SK-N-SH (cell line): Measurements from ENCODE around the gene TUBB3. TPM values are rescaled to one million over a fixed set of nuclear protein-coding genes. Genes with fewer than 3 reads are reported as not detected.
A peak's percentile ranks its signal among the peaks of the same experiment; 100 is the strongest.
"Not testable (repeated sequence)": the region's sequence is repeated elsewhere in the genome, so short reads cannot be mapped to it uniquely, and the experiment has no call there.

Experiments
- CTCF ChIA-PET: fragments of 300-600, 350-600 bp; formaldehyde crosslinking; extraction: SDS; loops from one replicate; lab custom pipeline; 2021; lab: Yijun Ruan, JAX
- POLR2A ChIA-PET: fragments of 350-600 bp; sonication (Branson Sonifier 250); formaldehyde crosslinking; extraction: SDS; loops from one replicate; lab custom pipeline; 2020; ENCODE audit warnings: antibody characterized with exemption, inconsistent platforms; lab: Yijun Ruan, JAX
- DNase-seq: peaks from one replicate; pipeline ENCODE4 v3.0.0; 2012
- H2AFZ ChIP-seq: fragments of 200-600 bp; sonication (generic); 2 replicates; pipeline ENCODE4 v1.8.1; 2016; ENCODE audit warnings: antibody characterized with exemption, mild to moderate bottlenecking, low read depth
- H3F3A ChIP-seq: fragments of 200-600 bp; sonication (generic); replicated peaks from 2 replicates; pipeline ENCODE3; 2016; ENCODE audit warnings: antibody characterized with exemption, mild to moderate bottlenecking; ENCODE audit not compliant: insufficient read depth
- H3K27ac ChIP-seq, 2 experiments: fragments of 200-500 bp in 1 of 2; fragments of 200-600 bp in 1 of 2; sonication (Bioruptor generic) in 1 of 2; sonication (generic), shearing (Covaris generic) in 1 of 2; 2 replicates each; pipeline versions ENCODE4 v1.5.1 to v1.6.1; 2014 to 2016; ENCODE audit warnings: low read depth in 2 of 2, inconsistent platforms in 1 of 2, low read length in 1 of 2, mild to moderate bottlenecking in 1 of 2, mixed read lengths in 1 of 2
- H3K27me3 ChIP-seq: fragments of 200-600 bp; sonication (generic), shearing (Covaris generic); 2 replicates; pipeline ENCODE4 v1.6.1; 2016; ENCODE audit warnings: mixed run types; ENCODE audit not compliant: insufficient read depth
- H3K36me3 ChIP-seq, 2 experiments: fragments of 200-500 bp in 1 of 2; fragments of 200-600 bp in 1 of 2; sonication (Bioruptor generic) in 1 of 2; sonication (generic) in 1 of 2; replicated peaks in 1 of 2; 2 replicates each; pipeline versions ENCODE3 to v1.5.1; 2014 to 2016; ENCODE audit warnings: low read length in 1 of 2, mild to moderate bottlenecking in 1 of 2; ENCODE audit not compliant: insufficient read depth in 2 of 2, control insufficient read depth in 1 of 2
- H3K4me1 ChIP-seq, 2 experiments: fragments of 200-500 bp in 1 of 2; fragments of 200-600 bp in 1 of 2; sonication (Bioruptor generic) in 1 of 2; sonication (generic), shearing (Covaris generic) in 1 of 2; 2 replicates each; pipeline versions ENCODE4 v1.5.1 to v1.6.1; 2014 to 2016; ENCODE audit warnings: low read depth in 1 of 2, low read length in 1 of 2, mixed run types in 1 of 2; ENCODE audit not compliant: insufficient read depth in 2 of 2, control insufficient read depth in 1 of 2
- H3K4me2 ChIP-seq: fragments of 200-600 bp; sonication (generic), shearing (Covaris generic); 2 replicates; pipeline ENCODE4 v1.6.1; 2017; ENCODE audit warnings: mixed run types
- H3K4me3 ChIP-seq, 2 experiments: fragments of 200-500 bp in 1 of 2; fragments of 200-600 bp in 1 of 2; sonication (Bioruptor generic) in 1 of 2; sonication (generic), shearing (Covaris generic) in 1 of 2; 2 replicates each; pipeline versions ENCODE4 v1.5.1 to v1.8.1; 2014 to 2016; ENCODE audit warnings: low read depth in 2 of 2, inconsistent platforms in 1 of 2, low read length in 1 of 2, mild to moderate bottlenecking in 1 of 2, mixed read lengths in 1 of 2, moderate library complexity in 1 of 2
- H3K79me2 ChIP-seq: fragments of 200-600 bp; sonication (generic); 2 replicates; pipeline ENCODE4 v1.8.1; 2017; ENCODE audit warnings: mild to moderate bottlenecking; ENCODE audit not compliant: insufficient read depth
- H3K9ac ChIP-seq: fragments of 200-600 bp; sonication (generic); 2 replicates; pipeline ENCODE4 v1.6.1; 2017; ENCODE audit warnings: mixed run types
- H3K9me2 ChIP-seq: fragments of 200-600 bp; sonication (generic); 2 replicates; pipeline ENCODE4 v1.6.1; 2017; ENCODE audit warnings: mixed run types
- H3K9me3 ChIP-seq: fragments of 200-600 bp; sonication (generic); 2 replicates; pipeline ENCODE4 v1.6.1; 2017; ENCODE audit warnings: mixed run types, mild to moderate bottlenecking, moderate library complexity
- H4K20me1 ChIP-seq: fragments of 200-600 bp; sonication (generic); 2 replicates; pipeline ENCODE4 v1.6.1; 2017; ENCODE audit warnings: mild to moderate bottlenecking, mixed run types; ENCODE audit not compliant: insufficient read depth
- CHD2 ChIP-seq: fragments of 150-350 bp; IDR thresholded peaks from 2 replicates; pipeline ENCODE4 v1.6.1; 2018; ENCODE audit warnings: low read length; ENCODE audit not compliant: partially characterized antibody
- ELF1 ChIP-seq: IDR thresholded peaks from 2 replicates; pipeline ENCODE4 v1.4.0; 2012
- EZH2phosphoT487 ChIP-seq: fragments of 200-600 bp; sonication (generic); IDR thresholded peaks from 2 replicates; pipeline ENCODE4 v1.6.1; 2017; ENCODE audit warnings: low read depth, mixed run types, mild to moderate bottlenecking, antibody characterized with exemption, moderate library complexity, borderline replicate concordance
- FOXJ3 ChIP-seq: sonication (generic); formaldehyde crosslinking; IDR thresholded peaks from 2 replicates; pipeline ENCODE4 v1.5.1; 2020; ENCODE audit warnings: mild to moderate bottlenecking, missing genetic modification reagents
- JUND ChIP-seq: IDR thresholded peaks from 2 replicates; pipeline ENCODE4 v1.4.0; 2012
- MAX ChIP-seq: IDR thresholded peaks from 2 replicates; pipeline ENCODE4 v1.4.0; 2012; ENCODE audit warnings: low read depth
- MXI1 ChIP-seq: IDR thresholded peaks from 2 replicates; pipeline ENCODE4 v1.6.1; 2012; ENCODE audit warnings: mild to moderate bottlenecking, low read depth, low read length, improper control_type of control experiment
- NFIC ChIP-seq: IDR thresholded peaks from 2 replicates; pipeline ENCODE4 v1.4.0; 2012; ENCODE audit warnings: borderline replicate concordance
- NRF1 ChIP-seq: IDR thresholded peaks from 2 replicates; pipeline ENCODE4 v1.6.1; 2012; ENCODE audit warnings: low read depth, mild to moderate bottlenecking, low read length
- PBX3 ChIP-seq: IDR thresholded peaks from 2 replicates; pipeline ENCODE4; 2012
- POLR2AphosphoS5 ChIP-seq: IDR thresholded peaks from 2 replicates; pipeline ENCODE4 v1.6.1; 2012; ENCODE audit warnings: low read depth, low read length
- RAD21 ChIP-seq: IDR thresholded peaks from 2 replicates; pipeline ENCODE4 v1.6.1; 2012; ENCODE audit warnings: mild to moderate bottlenecking, low read length
- USF2 ChIP-seq: fragments of 150-350 bp; IDR thresholded peaks from 2 replicates; pipeline ENCODE4 v1.6.1; 2017; ENCODE audit warnings: antibody characterized with exemption, low read length, low read depth, borderline replicate concordance
- YY1 ChIP-seq: IDR thresholded peaks from 2 replicates; pipeline ENCODE4 v1.4.0; 2012; ENCODE audit warnings: low read depth, mild to moderate bottlenecking
- WGBS: methylation state at CpG from one replicate; pipeline ENCODE4 v1.1.6; 2017; ENCODE audit warnings: low lambda C conversion rate; 5-methylcytosine and 5-hydroxymethylcytosine counted together
- polyA plus RNA-seq, 3 experiments: library from polyadenylated mRNA; depleted of rRNA; stranded (reverse); fragments of >200 nt; gene quantifications; 2 replicates each; pipeline ENCODE4 v1.2.3, GENCODE V29; 2012
- TF ChIP-seq, protein P1 (sequence below): IDR thresholded peaks from 2 replicates; pipeline ENCODE4 v1.4.0; 2012; ENCODE audit warnings: low read depth, borderline replicate concordance

TUBB3 gene
- polyA plus RNA-seq, 1 of the 3 experiments (the other 2 are of a cell fraction) = 428 TPM

- H4K20me1 ChIP-seq = peaks cover 47% of the 10 kb centered on the region
- peak; percentile 98 for DNase-seq
- peaks cover 11 to 36% of the 10 kb centered on the region in 2 experiments for H3K36me3 ChIP-seq
- H3K9me3 ChIP-seq = no peaks in the 10 kb centered on the region
- no peaks in the 10 kb centered on the region for H3K9me2 ChIP-seq
- peaks cover 11 to 13% of the 10 kb centered on the region in 2 experiments for H3K4me1 ChIP-seq
- no peaks in the 10 kb centered on the region for H3K27me3 ChIP-seq
- peak overlapping the region; percentile 100; the same call in 1 of the 2 replicates for H3K9ac ChIP-seq
- ChIA-PET CTCF (interaction anchor here (0.6 to 5.8 kb wide), 7 partner anchors 13 to 168 kb away, joined by 3 to 45 read pairs (median 4); partner anchors contain the start of gene TUBB3), POLR2A (interaction anchor here (0.6 to 2.9 kb wide), 8 partner anchors 10 to 162 kb away, joined by 3 to 15 read pairs (median 4); partner anchors contain the start of genes SPIRE2 and TUBB3)
- peak overlapping the region; percentile 99 to 100 for H3K27ac ChIP-seq
- peaks cover 23% of the 10 kb centered on the region for H3F3A ChIP-seq
- peak overlapping the region; percentile 81 to 98 for H3K4me3 ChIP-seq
- TF ChIP-seq PBX3 (no peak; the same call in 1 of the 2 replicates), EZH2phosphoT487 (no peak), NRF1 (no peak), ELF1 (no peak), MXI1 (peak; percentile 92), NFIC (no peak), CHD2 (peak; percentile 53), USF2 (peak; percentile 64; the same call in 1 of the 2 replicates), FOXJ3 (no peak), MAX (peak; percentile 95; the same call in 1 of the 2 replicates), POLR2AphosphoS5 (no peak), JUND (no peak), RAD21 (no peak), YY1 (no peak)
- TF ChIP-seq, protein P1, sequence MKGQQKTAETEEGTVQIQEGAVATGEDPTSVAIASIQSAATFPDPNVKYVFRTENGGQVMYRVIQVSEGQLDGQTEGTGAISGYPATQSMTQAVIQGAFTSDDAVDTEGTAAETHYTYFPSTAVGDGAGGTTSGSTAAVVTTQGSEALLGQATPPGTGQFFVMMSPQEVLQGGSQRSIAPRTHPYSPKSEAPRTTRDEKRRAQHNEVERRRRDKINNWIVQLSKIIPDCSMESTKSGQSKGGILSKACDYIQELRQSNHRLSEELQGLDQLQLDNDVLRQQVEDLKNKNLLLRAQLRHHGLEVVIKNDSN = peak; percentile 87; the same call in 1 of the 2 replicates
- peaks cover 62% of the 10 kb centered on the region for H3K79me2 ChIP-seq
- peak overlapping the region; percentile 89 for H3K4me2 ChIP-seq
- H2AFZ ChIP-seq = no peak overlapping the region
- 7% methylated on average over 20 of the region's 61 CpGs for WGBS
These were observed 49.0 kb upstream of the TUBB3 start for GRCh38 chr16:89873972-89874689.

DNA sequence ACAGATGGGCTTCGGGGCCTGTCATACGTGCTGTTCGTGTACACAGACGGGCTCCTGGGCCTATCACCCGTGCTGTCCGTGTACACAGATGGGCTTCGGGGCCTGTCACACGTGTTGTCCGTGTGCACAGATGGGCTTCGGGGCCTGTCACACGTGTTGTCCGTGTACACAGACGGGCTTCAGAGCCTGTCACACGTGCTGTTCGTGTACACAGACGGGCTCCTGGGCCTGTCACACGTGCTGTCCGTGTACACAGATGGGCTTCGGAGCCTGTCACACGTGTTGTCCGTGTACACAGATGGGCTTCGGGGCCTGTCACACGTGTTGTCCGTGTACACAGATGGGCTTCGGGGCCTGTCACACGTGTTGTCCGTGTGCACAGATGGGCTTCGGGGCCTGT is 44.0 kb upstream of the TUBB3 start:
- CTCF ChIA-PET = interaction anchor here (1.4 to 1.7 kb wide), 2 partner anchors 18 to 32 kb away, joined by 4 read pairs; no protein-coding TSS in a partner anchor
- H3K4me1 ChIP-seq, H3K9ac ChIP-seq, H2AFZ ChIP-seq, H3K9me3 ChIP-seq, H3K27ac ChIP-seq, H3K4me2 ChIP-seq, DNase-seq, H3K27me3 ChIP-seq, H3K9me2 ChIP-seq, POLR2A ChIA-PET, H3K4me3 ChIP-seq: not testable (repeated sequence)
- peaks cover 35 to 78% of the 10 kb centered on the region in 2 experiments for H3K36me3 ChIP-seq
- 98% methylated on average over 20 of the region's 28 CpGs for WGBS
- peaks cover 21% of the 10 kb centered on the region for H3F3A ChIP-seq
- peaks cover 86% of the 10 kb centered on the region for H4K20me1 ChIP-seq
- peaks cover 94% of the 10 kb centered on the region for H3K79me2 ChIP-seq
